ENCODE results near the gene CATSPERD. TPM values are rescaled to one million over a fixed set of nuclear protein-coding genes. Genes with fewer than 3 reads are reported as not detected.

The CATSPERD gene
- total and polyA plus RNA-seq, 9 of the 15 experiments (the other 6 are each of a cell fraction or from before 2014, with no cell fraction given) = not detected

- TF ChIP-seq ZNF354B (CRISPR knock-in tag; IDR thresholded peaks at IDR 0.05) (no peak), ZNF551 (CRISPR knock-in tag; IDR thresholded peaks at IDR 0.05) (no peak), THRA (IDR thresholded peaks at IDR 0.05) (no peak), ZNF146 (CRISPR knock-in tag; IDR thresholded peaks at IDR 0.05; ENCODE audit: unreplicated experiment) (no peak), ZBTB17 (CRISPR knock-in tag; IDR thresholded peaks at IDR 0.05) (peak; percentile 68), SMC3 (conservative IDR thresholded peaks at IDR 0.05; ENCODE audit: insufficient read depth, low read depth, low read length) (peak; percentile 47), NR0B1 (IDR thresholded peaks at IDR 0.05; ENCODE audit: partially characterized antibody) (no peak), FOXP1 (CRISPR knock-in tag; IDR thresholded peaks at IDR 0.05) (peak; percentile 96), ZBTB8A (IDR thresholded peaks at IDR 0.05; ENCODE audit: partially characterized antibody) (no peak), ZNF384 (IDR thresholded peaks at IDR 0.05; ENCODE audit: low read depth, low read length) (no peak), MEF2D (tag; conservative IDR thresholded peaks at IDR 0.05; ENCODE audit: low read depth) (no peak), RFX1 (IDR thresholded peaks at IDR 0.05) (no peak), ZNF124 (CRISPR knock-in tag; IDR thresholded peaks at IDR 0.05) (no peak), CHAMP1 (IDR thresholded peaks at IDR 0.05) (no peak), ZNF41 (CRISPR knock-in tag; conservative IDR thresholded peaks at IDR 0.05) (no peak), ETV6 (IDR thresholded peaks at IDR 0.05; ENCODE audit: borderline replicate concordance in 1 of 2, low read depth in 2 of 2, low read length in 1 of 2) (no peak), ETV6 (CRISPR knock-in tag; IDR thresholded peaks at IDR 0.05; ENCODE audit: borderline replicate concordance) (no peak), TBL1XR1 (IDR thresholded peaks at IDR 0.05; ENCODE audit: low read length in 2 of 2) (no peak), PHTF2 (CRISPR knock-in tag; IDR thresholded peaks at IDR 0.05) (no peak), EHMT2 (IDR thresholded peaks at IDR 0.05) (no peak), HSF4 (CRISPR knock-in tag; IDR thresholded peaks at IDR 0.05; ENCODE audit: borderline replicate concordance) (no peak), MTA1 (IDR thresholded peaks at IDR 0.05; ENCODE audit: borderline replicate concordance) (no peak), HMG20A (CRISPR knock-in tag; conservative IDR thresholded peaks at IDR 0.05) (no peak), NUFIP1 (IDR thresholded peaks at IDR 0.05; ENCODE audit: partially characterized antibody) (no peak), SLC30A9 (CRISPR knock-in tag; IDR thresholded peaks at IDR 0.05) (no peak), CBFA2T2 (conservative IDR thresholded peaks at IDR 0.05) (no peak), TAF7 (tag; IDR thresholded peaks at IDR 0.05) (peak; percentile 99)
Observed at GRCh38 chr19:5690125-5690954, 30.1 kb upstream of the CATSPERD start, which contains the start of gene RPL36 (continued).

All from K562 (cell line).